H1 (cell line): Measurements from ENCODE around the gene VWA7. TPM values are rescaled to one million over a fixed set of nuclear protein-coding genes. Genes with fewer than 3 reads are reported as not detected.

Experiments
- CTCF ChIA-PET: fragments of 300-600 bp; sonication (Branson Sonifier 250); formaldehyde crosslinking; loops from one replicate; lab custom pipeline; 2021; ENCODE audit not compliant: partially characterized antibody; lab: Charles Lee
- POLR2A ChIA-PET: fragments of 300-600 bp; sonication (Branson Sonifier 250); formaldehyde crosslinking; loops from one replicate; lab custom pipeline; 2021; ENCODE audit warnings: inconsistent platforms; ENCODE audit not compliant: partially characterized antibody; lab: Charles Lee
- DNase-seq, 2 experiments: peaks; one replicate each; pipeline versions ENCODE4 v3.0.0 to v3.0.0-alpha.2; 2010 to 2022; ENCODE audit warnings: low spot score in 2 of 2, low read depth in 1 of 2, mixed read lengths in 1 of 2
- FAIRE-seq: peaks from 2 replicates; lab custom pipeline; 2011; peaks lifted over from hg19 to GRCh38; lab: Jason Lieb, UNC
- H2AFZ ChIP-seq: 2 replicates; pipeline ENCODE4 v1.8.1; 2012; ENCODE audit warnings: low read length, inconsistent platforms
- H2AK5ac ChIP-seq: 2 replicates; pipeline ENCODE4 v1.6.1; 2013; ENCODE audit warnings: low read depth, low read length
- H2BK120ac ChIP-seq: replicated peaks from 2 replicates; pipeline ENCODE3; 2013; ENCODE audit warnings: low read depth, low read length, inconsistent platforms
- H2BK12ac ChIP-seq: 2 replicates; pipeline ENCODE4 v1.6.1; 2013; ENCODE audit warnings: low read depth, low read length
- H2BK15ac ChIP-seq: 2 replicates; pipeline ENCODE4 v1.6.1; 2013; ENCODE audit warnings: low read length
- H2BK20ac ChIP-seq: 2 replicates; pipeline ENCODE4 v1.6.1; 2013; ENCODE audit warnings: low read length
- H2BK5ac ChIP-seq: 2 replicates; pipeline ENCODE4 v1.6.1; 2013; ENCODE audit warnings: low read depth, low read length
- H3K14ac ChIP-seq: 2 replicates; pipeline ENCODE4 v1.6.1; 2013; ENCODE audit warnings: inconsistent platforms; ENCODE audit not compliant: insufficient read length
- H3K18ac ChIP-seq: 2 replicates; pipeline ENCODE4 v1.6.1; 2013; ENCODE audit warnings: low read length; ENCODE audit errors: extremely low read depth
- H3K23ac ChIP-seq: 2 replicates; pipeline ENCODE4 v1.6.1; 2013; ENCODE audit warnings: inconsistent platforms; ENCODE audit not compliant: insufficient read length
- H3K23me2 ChIP-seq: 2 replicates; pipeline ENCODE4 v1.6.1; 2013; ENCODE audit warnings: low read depth, low read length
- H3K27ac ChIP-seq: 2 replicates; pipeline ENCODE4 v1.6.1; 2011; ENCODE audit warnings: low read depth, low read length, inconsistent platforms
- H3K27me3 ChIP-seq, 4 experiments: replicated peaks in 1 of 4; 1 replicate in 1 of 4; 2 replicates in 3 of 4; pipeline versions ENCODE4 v1.6.1 to v1.8.1; 2011 to 2013; ENCODE audit warnings: low read length in 3 of 4, mild to moderate bottlenecking in 3 of 4, inconsistent platforms in 2 of 4, mixed read lengths in 2 of 4, moderate library complexity in 1 of 4; ENCODE audit not compliant: control insufficient read depth in 3 of 4, insufficient read depth in 3 of 4; ENCODE audit errors: extremely low read depth in 1 of 4
- H3K36me3 ChIP-seq, 4 experiments: 2 replicates each; pipeline versions ENCODE4 v1.6.1 to v1.8.1; 2011 to 2013; ENCODE audit warnings: mild to moderate bottlenecking in 4 of 4, low read length in 3 of 4, moderate library complexity in 2 of 4, control low read depth in 1 of 4, inconsistent platforms in 1 of 4; ENCODE audit not compliant: insufficient read depth in 4 of 4, control insufficient read depth in 2 of 4
- H3K4ac ChIP-seq: replicated peaks from 2 replicates; pipeline ENCODE3; 2013; ENCODE audit warnings: low read length, low read depth, mixed read lengths, inconsistent platforms; ENCODE audit not compliant: insufficient read length
- H3K4me1 ChIP-seq, 4 experiments: replicated peaks in 1 of 4; 1 replicate in 1 of 4; 2 replicates in 3 of 4; pipeline versions ENCODE4 v1.6.1 to v1.8.1; 2011 to 2013; ENCODE audit warnings: low read length in 3 of 4, inconsistent platforms in 2 of 4, mixed read lengths in 1 of 4; ENCODE audit not compliant: insufficient read depth in 4 of 4, control insufficient read depth in 3 of 4
- H3K4me2 ChIP-seq, 2 experiments: 2 replicates each; pipeline versions ENCODE4 v1.6.1 to v1.8.1; 2011 to 2013; ENCODE audit warnings: low read depth in 2 of 2, low read length in 2 of 2, control low read depth in 1 of 2, inconsistent platforms in 1 of 2, mild to moderate bottlenecking in 1 of 2; ENCODE audit not compliant: insufficient read depth in 1 of 2
- H3K4me3 ChIP-seq, 4 experiments: fragments of 200-600, 300-600 bp in 1 of 4; sonication (generic), shearing (Covaris generic), sonication (Bioruptor Twin) in 1 of 4; 2 replicates each; pipeline versions ENCODE4 v1.5.1 to v1.8.1; 2011 to 2016; ENCODE audit warnings: low read length in 4 of 4, low read depth in 3 of 4, control low read depth in 2 of 4, inconsistent platforms in 2 of 4, mild to moderate bottlenecking in 2 of 4, mixed read lengths in 1 of 4, moderate library complexity in 1 of 4; ENCODE audit not compliant: insufficient read depth in 2 of 4; ENCODE audit errors: extremely low read depth in 1 of 4
- H3K56ac ChIP-seq: replicated peaks from 2 replicates; pipeline ENCODE3; 2013; ENCODE audit warnings: low read depth, mild to moderate bottlenecking, mixed read lengths, low read length, inconsistent platforms; ENCODE audit not compliant: insufficient read length
- H3K79me1 ChIP-seq: 2 replicates; pipeline ENCODE4 v1.6.1; 2013; ENCODE audit warnings: low read depth, low read length, control low read depth
- H3K79me2 ChIP-seq, 2 experiments: 2 replicates each; pipeline versions ENCODE4 v1.6.1 to v1.8.1; 2012 to 2013; ENCODE audit warnings: low read length in 2 of 2, mild to moderate bottlenecking in 2 of 2, inconsistent platforms in 1 of 2; ENCODE audit not compliant: insufficient read depth in 2 of 2, control insufficient read depth in 1 of 2
- H3K9ac ChIP-seq, 4 experiments: replicated peaks in 1 of 4; 1 replicate in 1 of 4; 2 replicates in 3 of 4; pipeline versions ENCODE4 v1.6.1 to v1.8.1; 2011 to 2013; ENCODE audit warnings: low read depth in 3 of 4, low read length in 3 of 4, control low read depth in 2 of 4, mild to moderate bottlenecking in 2 of 4, moderate library complexity in 2 of 4, inconsistent platforms in 1 of 4; ENCODE audit errors: extremely low read depth in 1 of 4
- H3K9me3 ChIP-seq, 2 experiments: 2 replicates each; pipeline versions ENCODE4 v1.6.1 to v1.8.1; 2012 to 2013; ENCODE audit warnings: mild to moderate bottlenecking in 2 of 2, moderate library complexity in 2 of 2, control low read depth in 1 of 2, inconsistent platforms in 1 of 2, low read depth in 1 of 2, low read length in 1 of 2, mixed read lengths in 1 of 2; ENCODE audit not compliant: insufficient read depth in 2 of 2
- H4K20me1 ChIP-seq, 2 experiments: replicated peaks in 1 of 2; 2 replicates each; pipeline versions ENCODE3 to v1.8.1; 2011 to 2013; ENCODE audit warnings: inconsistent platforms in 2 of 2, low read length in 2 of 2, mild to moderate bottlenecking in 1 of 2; ENCODE audit not compliant: insufficient read depth in 2 of 2, control insufficient read depth in 1 of 2
- H4K5ac ChIP-seq: 2 replicates; pipeline ENCODE4 v1.6.1; 2013; ENCODE audit warnings: low read length, low read depth, mixed read lengths, inconsistent platforms; ENCODE audit not compliant: insufficient read length
- H4K8ac ChIP-seq: 2 replicates; pipeline ENCODE4 v1.8.0; 2013; ENCODE audit warnings: mild to moderate bottlenecking, moderate library complexity, low read length, inconsistent platforms; ENCODE audit not compliant: insufficient read depth; ENCODE audit errors: extremely low read depth
- H4K91ac ChIP-seq: replicated peaks from 2 replicates; pipeline ENCODE3; 2013; ENCODE audit warnings: low read length, mixed read lengths, inconsistent platforms; ENCODE audit not compliant: insufficient read length
- JUND ChIP-seq: IDR thresholded peaks from 2 replicates; pipeline ENCODE4 v1.6.1; 2011; ENCODE audit warnings: mild to moderate bottlenecking, improper control_type of control experiment, low read length
- KDM5A ChIP-seq: fragments of 200-600 bp; IDR thresholded peaks from 2 replicates; pipeline ENCODE4 v1.7.1; 2012; ENCODE audit warnings: mild to moderate bottlenecking, low read length, inconsistent platforms, mixed read lengths
- NANOG ChIP-seq: IDR thresholded peaks from 2 replicates; pipeline ENCODE4 v1.6.1; 2011; ENCODE audit warnings: low read length, low read depth, mild to moderate bottlenecking, inconsistent platforms; ENCODE audit not compliant: insufficient read depth, poor library complexity, severe bottlenecking
- NRF1 ChIP-seq: IDR thresholded peaks from 2 replicates; pipeline ENCODE4 v1.6.1; 2011; ENCODE audit warnings: mild to moderate bottlenecking, low read depth, low read length, improper control_type of control experiment
- RAD21 ChIP-seq, 2 experiments: IDR thresholded peaks in 1 of 2; conservative IDR thresholded peaks in 1 of 2; 2 replicates each; pipeline ENCODE4 v1.6.1; 2011; ENCODE audit warnings: low read depth in 2 of 2, low read length in 2 of 2, improper control_type of control experiment in 1 of 2, inconsistent platforms in 1 of 2, mild to moderate bottlenecking in 1 of 2, moderate library complexity in 1 of 2
- SAP30 ChIP-seq: fragments of 300-600 bp; sonication (generic); IDR thresholded peaks from 2 replicates; pipeline ENCODE4 v1.7.1; 2012; ENCODE audit warnings: low read length, moderate library complexity, mild to moderate bottlenecking, inconsistent platforms; ENCODE audit not compliant: insufficient read depth, insufficient replicate concordance
- SIRT6 ChIP-seq: IDR thresholded peaks from one replicate; pipeline ENCODE4 v1.7.1; 2012; ENCODE audit warnings: low read length, inconsistent platforms
- SP2 ChIP-seq: IDR thresholded peaks from 2 replicates; pipeline ENCODE4 v1.6.1; 2012; ENCODE audit warnings: mild to moderate bottlenecking, low read length, inconsistent platforms
- SUZ12 ChIP-seq: fragments of 200-600 bp; sonication (generic); IDR thresholded peaks from 2 replicates; pipeline ENCODE4 v1.6.1; 2012; ENCODE audit warnings: mild to moderate bottlenecking, inconsistent platforms, low read length, moderate library complexity, mixed read lengths
- TAF1 ChIP-seq: IDR thresholded peaks from 2 replicates; pipeline ENCODE4 v1.6.1; 2011; ENCODE audit warnings: mild to moderate bottlenecking, low read depth, low read length
- ZNF274 ChIP-seq: IDR thresholded peaks from 2 replicates; pipeline ENCODE4 v1.7.0; 2012; ENCODE audit warnings: low read length, borderline replicate concordance; ENCODE audit errors: extremely low read depth
- WGBS, 2 experiments: shearing (Covaris generic) in 1 of 2; methylation state at CpG; one replicate each; pipeline versions ENCODE4 v1.1.6 to v1.1.7; 2013 to 2015; ENCODE audit warnings: low lambda C conversion rate in 2 of 2, mixed read lengths in 2 of 2, inconsistent platforms in 1 of 2, low coverage in 1 of 2, missing lambda C conversion rate in 1 of 2; ENCODE audit not compliant: insufficient replicate concordance in 2 of 2, insufficient coverage in 1 of 2, insufficient read length in 1 of 2; ENCODE audit errors: extremely low coverage in 1 of 2, missing lambda C conversion rate in 1 of 2; 5-methylcytosine and 5-hydroxymethylcytosine counted together
- polyA plus RNA-seq, 7 experiments: library from polyadenylated mRNA; depleted of rRNA in 3 of 7; stranded (reverse) in 5 of 7; unstranded in 2 of 7; fragments of >200 nt in 5 of 7; fragments of 200-250 nt in 2 of 7; gene quantifications; 1 replicate in 5 of 7; 2 replicates in 1 of 7; 4 replicates in 1 of 7; pipeline versions ENCODE4 v1.2.1 to v1.2.3, GENCODE V29; 2011 to 2013; ENCODE audit warnings: missing spikeins in 2 of 7, mixed read lengths in 2 of 7
- total RNA-seq: library from RNA; stranded (reverse); fragmentation: NEBNext Ultra II Directional; extraction: Animal tissue kit (Norgen Biotek cat#: 25700); gene quantifications from 2 replicates; pipeline ENCODE4 v1.2.1, GENCODE V29; 2021

Gene VWA7
- total and polyA plus RNA-seq, 2 of the 8 experiments (the other 6 are each of a cell fraction or from before 2014, with no cell fraction given): 0.82 to 2.1 TPM

GRCh38 chr6:31736021-31736767 is 40.9 kb downstream of the VWA7 start, which contains the start of gene CLIC1:
Gene CLIC1, minus strand, starts transcription at chr6:31736530. Its CDS starts 230 bp downstream, at chr6:31736300.
- H3K4ac ChIP-seq: peak within 1 kb of the TSS; percentile 40
- H4K20me1 ChIP-seq: peaks cover 4 to 5% of the 10 kb centered on the region in 2 experiments
- H2BK12ac ChIP-seq: peak within 1 kb of the TSS; percentile 35; the same call in 1 of the 2 replicates
- H3K79me2 ChIP-seq: peaks cover 0 to 26% of the 10 kb centered on the region in 2 experiments; a peak in 2 of 4 replicates
- H4K8ac ChIP-seq: peak within 1 kb of the TSS; percentile 64; the same call in 1 of the 2 replicates
- H3K23ac ChIP-seq: no peak within 1 kb of the TSS
- no peaks in the 10 kb centered on the region; a peak in 1 of 4 replicates for H3K9me3 ChIP-seq
- CTCF ChIA-PET: interaction anchor here (0.5 to 5.6 kb wide), 20 partner anchors 12 to 868 kb away, joined by 3 to 23 read pairs (median 3); no protein-coding TSS in a partner anchor
- peak within 1 kb of the TSS; percentile 29 for H2BK120ac ChIP-seq
- H3K27me3 ChIP-seq: no peaks in the 10 kb centered on the region
- H3K79me1 ChIP-seq: peaks cover 8% of the 10 kb centered on the region; the same call in 1 of the 2 replicates
- H3K14ac ChIP-seq: no peak within 1 kb of the TSS
- peak within 1 kb of the TSS; percentile 27 for H3K56ac ChIP-seq
- H3K9ac ChIP-seq: peak within 1 kb of the TSS; percentile 63 to 91 (median 66)
- peak within 1 kb of the TSS; percentile 78 to 99 for H3K4me2 ChIP-seq
- peaks cover 20% of the 10 kb centered on the region for H3K23me2 ChIP-seq
- H3K36me3 ChIP-seq: peaks cover 10 to 26% (median 20%) of the 10 kb centered on the region in 4 experiments
- no peak for FAIRE-seq
- DNase-seq: peak; percentile 50 to 86
- H3K18ac ChIP-seq: peak within 1 kb of the TSS; percentile 93
- H2BK15ac ChIP-seq: peak within 1 kb of the TSS; percentile 81; the same call in 1 of the 2 replicates
- H2BK20ac ChIP-seq: peak within 1 kb of the TSS; percentile 61; the same call in 1 of the 2 replicates
- peaks cover 23 to 29% (median 25%) of the 10 kb centered on the region in 4 experiments for H3K4me1 ChIP-seq
- H2AFZ ChIP-seq: no peak within 1 kb of the TSS
- WGBS, 2 experiments: 2% methylated on average over 22 of the region's 24 CpGs; no CpG with 5 or more reads in 1 of the 2 experiments
- POLR2A ChIA-PET: interaction anchor here (0.7 to 8.7 kb wide), 27 partner anchors 11 to 223 kb away, joined by 3 to 73 read pairs (median 5); partner anchors contain the start of genes ABHD16A, CSNK2B, DDX39B and GPANK1
- peak within 1 kb of the TSS; percentile 57; the same call in 1 of the 2 replicates for H2AK5ac ChIP-seq
- peak within 1 kb of the TSS; percentile 88 for H4K5ac ChIP-seq
- peak within 1 kb of the TSS; percentile 64; the same call in 1 of the 2 replicates for H3K27ac ChIP-seq
- peak within 1 kb of the TSS; percentile 82 to 98 (median 92) for H3K4me3 ChIP-seq
- H4K91ac ChIP-seq: peak within 1 kb of the TSS; percentile 67
- H2BK5ac ChIP-seq: peak within 1 kb of the TSS; percentile 97
- TF ChIP-seq ZNF274: no peak
- no peak for TF ChIP-seq SUZ12
- TF ChIP-seq SAP30: no peak
- TF ChIP-seq TAF1: peak; percentile 51
- TF ChIP-seq NANOG: no peak
- no peak for TF ChIP-seq NRF1
- no peak for TF ChIP-seq SP2
- TF ChIP-seq KDM5A: no peak
- no peak for TF ChIP-seq RAD21 (IDR thresholded peaks at IDR 0.05 in 1 of 2, conservative IDR thresholded peaks at IDR 0.05 in 1 of 2; ENCODE audit: low read depth in 2 of 2, low read length in 2 of 2)
- TF ChIP-seq JUND: peak; percentile 74
- TF ChIP-seq SIRT6: no peak
